ENCODE data around the gene NIBAN1.
"Not testable (repeated sequence)": the region's sequence is repeated elsewhere in the genome, so short reads cannot be mapped to it uniquely, and the experiment has no call there.

Gene NIBAN1

GRCh38 chr1:184974056-184974836, at the start of gene NIBAN1:
TSS of gene NIBAN1 (minus strand) at chr1:184974508. CDS start at chr1:184974356, 152 bp downstream.
- DNase-seq: peak; percentile 91 to 95 (median 93)

- no peak for DNase-seq
Measured at GRCh38 chr1:185017966-185018365, 43.7 kb upstream of the NIBAN1 start.

- peak; percentile 78 to 92 (median 89) for DNase-seq
Measured at GRCh38 chr1:185017338-185017737, 43.0 kb upstream of the NIBAN1 start.

- peak; percentile 38 to 57 (median 49) for DNase-seq
Measured at GRCh38 chr1:185016880-185017279, 42.6 kb upstream of the NIBAN1 start.

- DNase-seq: no peak
Measured at GRCh38 chr1:185015631-185016030, 41.3 kb upstream of the NIBAN1 start.

- DNase-seq: peak; percentile 19 to 52 (median 49)
Measured at GRCh38 chr1:185014941-185015340, 40.6 kb upstream of the NIBAN1 start.

- no peak for DNase-seq
Measured at GRCh38 chr1:185010361-185010760, 36.1 kb upstream of the NIBAN1 start.

GRCh38 chr1:185008838-185009237, 34.5 kb upstream of the NIBAN1 start:
- no peak for DNase-seq

GRCh38 chr1:185001312-185001880, 27.1 kb upstream of the NIBAN1 start:
- DNase-seq: not testable (repeated sequence)

- DNase-seq: not testable (repeated sequence)
Measured at GRCh38 chr1:184999974-185000373, 25.7 kb upstream of the NIBAN1 start.

GRCh38 chr1:184994301-184994700, 20.0 kb upstream of the NIBAN1 start:
- DNase-seq: no peak

GRCh38 chr1:184992271-184992670, 18.0 kb upstream of the NIBAN1 start:
- DNase-seq: no peak

- no peak for DNase-seq
Measured at GRCh38 chr1:184990204-184990603, 15.9 kb upstream of the NIBAN1 start.

- no peak for DNase-seq
Measured at GRCh38 chr1:184988506-184988905, 14.2 kb upstream of the NIBAN1 start.

- peak; percentile 35 to 60 (median 52) for DNase-seq
Measured at GRCh38 chr1:184987696-184988095, 13.4 kb upstream of the NIBAN1 start.

- peak in 1 of 3 donors; percentile 21 for DNase-seq
Measured at GRCh38 chr1:184986250-184986649, 11.9 kb upstream of the NIBAN1 start.

- peak; percentile 84 to 91 (median 90) for DNase-seq
Measured at GRCh38 chr1:184982002-184982954, 8.0 kb upstream of the NIBAN1 start.

- DNase-seq: peak in 2 of 3 donors; percentile 55 to 77
Measured at GRCh38 chr1:184980726-184981125, 6.4 kb upstream of the NIBAN1 start.

- DNase-seq: peak in 2 of 3 donors; percentile 34 to 42
Measured at GRCh38 chr1:184975208-184975870, 1.0 kb upstream of the NIBAN1 start.

- no peak for DNase-seq
Measured at GRCh38 chr1:184974837-184975115, 468 bp upstream of the NIBAN1 start.

GRCh38 chr1:184973272-184974055, 844 bp downstream of the NIBAN1 start:
- peak; percentile 95 to 99 (median 98) for DNase-seq

All from suppressor macrophage treated with lipopolysaccharide for 1 hour (primary cell).